ENCODE measurements around the gene CNTN2. TPM values are rescaled to one million over a fixed set of nuclear protein-coding genes. Genes with fewer than 3 reads are reported as not detected.

Gene CNTN2
- total RNA-seq, 1 donor from 2014 or later: 0.58 TPM

DNA sequence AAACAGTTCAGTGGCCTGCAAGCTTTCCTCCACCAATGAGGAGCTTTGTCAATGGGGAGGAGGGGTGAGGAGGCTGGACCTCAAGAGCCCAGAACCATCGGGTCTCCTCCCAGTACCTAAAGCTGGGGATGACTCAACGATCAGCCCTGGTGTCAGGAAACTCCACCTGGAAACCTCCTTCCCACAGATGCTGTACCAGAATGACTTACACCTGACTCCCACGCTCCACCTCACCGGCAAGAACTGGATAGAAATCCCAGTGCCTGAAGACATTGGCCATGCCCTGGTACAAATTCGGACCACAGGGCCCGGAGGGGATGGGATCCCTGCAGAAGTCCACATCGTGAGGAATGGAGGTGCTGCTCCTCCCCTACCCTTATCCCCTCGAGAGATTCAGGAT is 29.9 kb downstream of the CNTN2 start:
- no peaks in the 10 kb centered on the region for H3K36me3 ChIP-seq
- no peak overlapping the region for H3K27ac ChIP-seq (replicated peaks)
- no peaks in the 10 kb centered on the region for H3K27me3 ChIP-seq (ENCODE audit: low read depth)
- no peak for DNase-seq
- TF ChIP-seq CTCF (IDR thresholded peaks at IDR 0.05; ENCODE audit: borderline replicate concordance): no peak
- H3K4me3 ChIP-seq: no peak overlapping the region
- intact Hi-C loops (cut with micrococcal nuclease): no loop called here
- no peaks in the 10 kb centered on the region for H3K9me3 ChIP-seq (replicated peaks)
- H3K4me1 ChIP-seq: peaks cover 21% of the 10 kb centered on the region

DNA sequence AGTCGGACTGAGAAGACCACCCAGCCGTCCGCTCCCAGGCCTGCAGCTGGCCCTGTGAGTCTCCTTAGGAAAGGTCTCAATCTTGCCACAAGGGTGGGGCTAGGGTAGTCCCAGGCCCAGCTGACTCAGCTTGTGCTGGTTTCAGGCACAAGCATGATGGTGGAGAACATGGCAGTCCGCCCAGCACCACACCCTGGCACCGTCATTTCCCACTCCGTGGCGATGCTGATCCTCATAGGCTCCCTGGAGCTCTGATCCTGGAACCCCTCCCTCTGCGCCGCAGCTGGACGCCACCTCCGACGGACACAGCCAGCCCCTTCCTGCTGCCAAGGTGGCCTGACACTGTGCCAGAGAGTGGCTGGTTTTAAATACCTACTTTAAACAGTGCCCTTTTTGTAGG is 30.5 kb downstream of the CNTN2 start:
- H3K27me3 ChIP-seq (ENCODE audit: low read depth): no peaks in the 10 kb centered on the region
- H3K36me3 ChIP-seq: no peaks in the 10 kb centered on the region
- H3K4me1 ChIP-seq: peaks cover 19% of the 10 kb centered on the region
- DNase-seq: no peak
- intact Hi-C loops (cut with micrococcal nuclease): no loop called here
- no peak overlapping the region for H3K27ac ChIP-seq (replicated peaks)
- H3K9me3 ChIP-seq (replicated peaks): no peaks in the 10 kb centered on the region
- H3K4me3 ChIP-seq: no peak overlapping the region
- no peak for TF ChIP-seq CTCF (IDR thresholded peaks at IDR 0.05; ENCODE audit: borderline replicate concordance)

DNA sequence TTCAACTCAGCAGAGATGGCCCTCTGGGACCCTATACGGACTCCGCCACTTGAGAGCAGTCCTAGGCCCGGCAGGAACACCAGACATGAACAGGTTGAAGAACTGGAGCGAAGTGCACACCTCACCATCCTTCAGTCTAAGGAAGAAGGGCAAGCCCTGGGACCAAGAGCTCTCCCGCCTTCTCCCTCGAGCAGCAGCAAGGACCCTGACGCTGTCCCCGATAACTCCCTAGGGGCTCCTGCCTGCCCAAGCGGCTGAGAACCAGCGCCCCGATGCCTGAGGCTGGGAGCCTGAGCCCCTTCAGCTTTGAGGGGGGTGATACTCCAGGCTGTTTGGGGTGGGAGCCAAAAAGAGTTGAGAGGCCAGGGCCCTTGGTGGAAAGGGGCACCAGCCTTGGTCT is 31.1 kb downstream of the CNTN2 start:
- no peaks in the 10 kb centered on the region for H3K27me3 ChIP-seq (ENCODE audit: low read depth)
- no peaks in the 10 kb centered on the region for H3K36me3 ChIP-seq
- TF ChIP-seq CTCF (IDR thresholded peaks at IDR 0.05; ENCODE audit: borderline replicate concordance): no peak
- H3K4me1 ChIP-seq: peaks cover 14% of the 10 kb centered on the region
- intact Hi-C loops (cut with micrococcal nuclease): no loop called here
- H3K27ac ChIP-seq (replicated peaks): no peak overlapping the region
- H3K4me3 ChIP-seq: no peak overlapping the region
- no peaks in the 10 kb centered on the region for H3K9me3 ChIP-seq (replicated peaks)
- DNase-seq: no peak

DNA sequence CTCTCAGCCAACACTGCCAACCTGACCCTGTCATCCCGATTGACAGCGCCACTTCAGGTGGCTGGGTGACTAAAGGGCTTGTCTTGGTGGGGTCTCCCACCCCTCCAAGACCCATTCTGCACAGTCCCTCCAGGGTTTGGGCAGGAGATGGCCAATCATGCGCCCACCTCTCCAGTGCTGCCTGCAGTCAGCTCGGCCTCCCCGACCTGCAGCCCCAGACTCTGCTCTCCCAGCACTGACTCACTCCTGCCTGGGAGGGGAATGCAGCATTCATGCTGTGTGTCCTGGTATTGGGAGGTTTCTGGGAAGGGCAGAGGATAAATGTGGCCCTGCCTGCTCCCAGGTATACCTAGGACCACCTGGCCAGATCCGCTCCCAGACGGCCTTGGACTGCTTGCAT is 31.5 kb downstream of the CNTN2 start:
- no peak for TF ChIP-seq CTCF (IDR thresholded peaks at IDR 0.05; ENCODE audit: borderline replicate concordance)
- intact Hi-C loops (cut with micrococcal nuclease): no loop called here
- no peak for DNase-seq
- Histone ChIP-seq H3K36me3 (no peaks in the 10 kb centered on the region), H3K27ac (replicated peaks) (no peak overlapping the region), H3K27me3 (ENCODE audit: low read depth) (no peaks in the 10 kb centered on the region), H3K9me3 (replicated peaks) (no peaks in the 10 kb centered on the region), H3K4me1 (peaks cover 14% of the 10 kb centered on the region), H3K4me3 (no peak overlapping the region)

- no peaks in the 10 kb centered on the region for H3K36me3 ChIP-seq
- no peaks in the 10 kb centered on the region for H3K9me3 ChIP-seq (replicated peaks)
- no peak for DNase-seq
- H3K27ac ChIP-seq (replicated peaks): no peak overlapping the region
- H3K4me1 ChIP-seq: peaks cover 14% of the 10 kb centered on the region
- no peaks in the 10 kb centered on the region for H3K27me3 ChIP-seq (ENCODE audit: low read depth)
- no peak overlapping the region for H3K4me3 ChIP-seq
- no peak for TF ChIP-seq CTCF (IDR thresholded peaks at IDR 0.05; ENCODE audit: borderline replicate concordance)
- intact Hi-C loops (cut with micrococcal nuclease): no loop called here
These were observed 32.7 kb downstream of the CNTN2 start for GRCh38 chr1:205075642-205076155.
